IPS-18c (cell line): ENCODE results near the gene HK1.

ENCODE experiments used
- H3K4me3 ChIP-seq: 2 replicates; pipeline ENCODE4 v1.7.0; 2013; ENCODE audit warnings: low read depth, mild to moderate bottlenecking, low read length, moderate library complexity; ENCODE audit not compliant: insufficient read depth
- H3K9me3 ChIP-seq: one replicate; pipeline ENCODE4 v1.6.1; 2013; ENCODE audit warnings: mild to moderate bottlenecking, low read length, moderate library complexity; ENCODE audit not compliant: control insufficient read depth, insufficient read depth

HK1 gene

GRCh38 chr10:69451209-69451783, 173.0 kb downstream of the HK1 start, which contains the start of gene TSPAN15:
TSS of gene TSPAN15 (plus strand) at chr10:69451465. CDS start at chr10:69451595, 130 bp downstream.
- Histone ChIP-seq H3K9me3 (peaks cover 8% of the 10 kb centered on the region), H3K4me3 (peak within 1 kb of the TSS; percentile 77)
